ENCODE measurements around the gene DMKN.

Gene DMKN

GRCh38 chr19:35529241-35530218 lies 16.1 kb upstream of the DMKN start:
- H3K27ac ChIP-seq, result no peak overlapping the region
- TF ChIP-seq CTCF (conservative IDR thresholded peaks at IDR 0.05), result no peak

- no peak within 1 kb of the TSS for H3K27ac ChIP-seq
- TF ChIP-seq CTCF (conservative IDR thresholded peaks at IDR 0.05), result no peak
These were observed 15.0 kb upstream of the DMKN start, which contains the start of gene SBSN for GRCh38 chr19:35528218-35529038. Gene SBSN (minus strand): TSS chr19:35528311. CDS start chr19:35528281, 30 bp downstream.

- H3K27ac ChIP-seq, result no peak overlapping the region
- no peak for TF ChIP-seq CTCF (conservative IDR thresholded peaks at IDR 0.05)
These were observed 12.4 kb upstream of the DMKN start for GRCh38 chr19:35525873-35526272.

GRCh38 chr19:35524181-35524837 lies 10.9 kb upstream of the DMKN start:
- H3K27ac ChIP-seq, result no peak overlapping the region
- TF ChIP-seq CTCF (conservative IDR thresholded peaks at IDR 0.05), result no peak

- no peak overlapping the region for H3K27ac ChIP-seq
- no peak for TF ChIP-seq CTCF (conservative IDR thresholded peaks at IDR 0.05)
These were observed 9.4 kb upstream of the DMKN start for GRCh38 chr19:35522745-35523327.

GRCh38 chr19:35521124-35521743 lies 7.8 kb upstream of the DMKN start:
- TF ChIP-seq CTCF (conservative IDR thresholded peaks at IDR 0.05), result no peak

More at GRCh38 chr19:35521124-35521743, 7.8 kb upstream of the DMKN start:
- no peak overlapping the region for H3K27ac ChIP-seq
